ENCODE measurements around the gene WDR20. TPM values are rescaled to one million over a fixed set of nuclear protein-coding genes. Genes with fewer than 3 reads are reported as not detected.

The WDR20 gene
- total RNA-seq, 1 experiment from 2014 or later: 16.9 TPM

- H3K4me1 ChIP-seq (ENCODE audit: low read length): peaks cover 44% of the 10 kb centered on the region
- no peaks in the 10 kb centered on the region for H3K9me3 ChIP-seq (ENCODE audit: low read length)
- H3K27me3 ChIP-seq (ENCODE audit: low read length): peaks cover 2% of the 10 kb centered on the region; the same call in 1 of the 2 replicates
- H3K79me2 ChIP-seq (ENCODE audit: low read length): no peaks in the 10 kb centered on the region
- no peaks in the 10 kb centered on the region for H3K9me2 ChIP-seq (replicated peaks; ENCODE audit: insufficient read depth, low read length)
- H3K36me3 ChIP-seq (ENCODE audit: insufficient read depth, low read length): no peaks in the 10 kb centered on the region
- H3K4me3 ChIP-seq (ENCODE audit: low read length): no peak overlapping the region
- no peak overlapping the region for H3K4me2 ChIP-seq (ENCODE audit: low read depth, low read length, poor library complexity, severe bottlenecking)
- peaks cover 72% of the 10 kb centered on the region for H4K20me1 ChIP-seq (ENCODE audit: insufficient read depth, low read depth, low read length)
- no peak overlapping the region for H3K27ac ChIP-seq (ENCODE audit: low read length)
- H2AFZ ChIP-seq (ENCODE audit: low read length): no peak overlapping the region
- no peak overlapping the region for H3K9ac ChIP-seq (ENCODE audit: low read length)
- no peak for DNase-seq
Observed at GRCh38 chr14:102221026-102221425, 81.3 kb downstream of the WDR20 start.

- Histone ChIP-seq H3K79me2 (ENCODE audit: low read length) (no peaks in the 10 kb centered on the region), H2AFZ (ENCODE audit: low read length) (no peak overlapping the region), H3K4me2 (ENCODE audit: low read depth, low read length, poor library complexity, severe bottlenecking) (no peak overlapping the region), H4K20me1 (ENCODE audit: insufficient read depth, low read depth, low read length) (peaks cover 65% of the 10 kb centered on the region), H3K27ac (ENCODE audit: low read length) (no peak overlapping the region), H3K36me3 (ENCODE audit: insufficient read depth, low read length) (no peaks in the 10 kb centered on the region), H3K9me2 (replicated peaks; ENCODE audit: insufficient read depth, low read length) (no peaks in the 10 kb centered on the region), H3K27me3 (ENCODE audit: low read length) (peaks cover 2% of the 10 kb centered on the region; the same call in 1 of the 2 replicates), H3K9me3 (ENCODE audit: low read length) (no peaks in the 10 kb centered on the region), H3K4me1 (ENCODE audit: low read length) (peaks cover 41% of the 10 kb centered on the region), H3K4me3 (ENCODE audit: low read length) (no peak overlapping the region), H3K9ac (ENCODE audit: low read length) (no peak overlapping the region)
- DNase-seq: no peak
Observed at GRCh38 chr14:102222009-102222575, 82.4 kb downstream of the WDR20 start.

GRCh38 chr14:102222751-102223150 is 83.1 kb downstream of the WDR20 start:
- H3K79me2 ChIP-seq (ENCODE audit: low read length): no peaks in the 10 kb centered on the region
- H3K9me2 ChIP-seq (replicated peaks; ENCODE audit: insufficient read depth, low read length): no peaks in the 10 kb centered on the region
- peaks cover 37% of the 10 kb centered on the region for H3K4me1 ChIP-seq (ENCODE audit: low read length)
- peaks cover 2% of the 10 kb centered on the region; the same call in 1 of the 2 replicates for H3K27me3 ChIP-seq (ENCODE audit: low read length)
- H3K4me3 ChIP-seq (ENCODE audit: low read length): no peak overlapping the region
- no peak overlapping the region for H3K4me2 ChIP-seq (ENCODE audit: low read depth, low read length, poor library complexity, severe bottlenecking)
- DNase-seq: no peak
- no peaks in the 10 kb centered on the region for H3K9me3 ChIP-seq (ENCODE audit: low read length)
- no peak overlapping the region for H3K9ac ChIP-seq (ENCODE audit: low read length)
- H3K27ac ChIP-seq (ENCODE audit: low read length): no peak overlapping the region
- H4K20me1 ChIP-seq (ENCODE audit: insufficient read depth, low read depth, low read length): peaks cover 58% of the 10 kb centered on the region
- H2AFZ ChIP-seq (ENCODE audit: low read length): no peak overlapping the region
- no peaks in the 10 kb centered on the region for H3K36me3 ChIP-seq (ENCODE audit: insufficient read depth, low read length)

GRCh38 chr14:102223682-102224081 is 84.0 kb downstream of the WDR20 start:
- no peak overlapping the region for H3K27ac ChIP-seq (ENCODE audit: low read length)
- H3K79me2 ChIP-seq (ENCODE audit: low read length): no peaks in the 10 kb centered on the region
- H4K20me1 ChIP-seq (ENCODE audit: insufficient read depth, low read depth, low read length): peaks cover 49% of the 10 kb centered on the region
- H3K4me3 ChIP-seq (ENCODE audit: low read length): no peak overlapping the region
- H3K4me2 ChIP-seq (ENCODE audit: low read depth, low read length, poor library complexity, severe bottlenecking): no peak overlapping the region
- H3K27me3 ChIP-seq (ENCODE audit: low read length): peaks cover 2% of the 10 kb centered on the region; the same call in 1 of the 2 replicates
- H2AFZ ChIP-seq (ENCODE audit: low read length): no peak overlapping the region
- H3K36me3 ChIP-seq (ENCODE audit: insufficient read depth, low read length): no peaks in the 10 kb centered on the region
- DNase-seq: no peak
- H3K9me3 ChIP-seq (ENCODE audit: low read length): no peaks in the 10 kb centered on the region
- H3K4me1 ChIP-seq (ENCODE audit: low read length): peaks cover 28% of the 10 kb centered on the region
- no peaks in the 10 kb centered on the region for H3K9me2 ChIP-seq (replicated peaks; ENCODE audit: insufficient read depth, low read length)
- no peak overlapping the region for H3K9ac ChIP-seq (ENCODE audit: low read length)

GRCh38 chr14:102225386-102225785 is 85.7 kb downstream of the WDR20 start:
- Histone ChIP-seq H3K4me3 (ENCODE audit: low read length) (no peak overlapping the region), H3K27me3 (ENCODE audit: low read length) (no peaks in the 10 kb centered on the region; the same call in 1 of the 2 replicates), H3K27ac (ENCODE audit: low read length) (no peak overlapping the region), H3K4me1 (ENCODE audit: low read length) (peaks cover 11% of the 10 kb centered on the region), H3K4me2 (ENCODE audit: low read depth, low read length, poor library complexity, severe bottlenecking) (no peak overlapping the region), H3K9me2 (replicated peaks; ENCODE audit: insufficient read depth, low read length) (no peaks in the 10 kb centered on the region), H3K9ac (ENCODE audit: low read length) (no peak overlapping the region), H3K79me2 (ENCODE audit: low read length) (no peaks in the 10 kb centered on the region), H4K20me1 (ENCODE audit: insufficient read depth, low read depth, low read length) (peaks cover 37% of the 10 kb centered on the region), H3K36me3 (ENCODE audit: insufficient read depth, low read length) (no peaks in the 10 kb centered on the region), H3K9me3 (ENCODE audit: low read length) (no peaks in the 10 kb centered on the region), H2AFZ (ENCODE audit: low read length) (no peak overlapping the region)
- no peak for DNase-seq

- Histone ChIP-seq H3K9ac (ENCODE audit: low read length) (no peak overlapping the region), H3K4me2 (ENCODE audit: low read depth, low read length, poor library complexity, severe bottlenecking) (no peak overlapping the region), H3K79me2 (ENCODE audit: low read length) (no peaks in the 10 kb centered on the region), H3K9me3 (ENCODE audit: low read length) (no peaks in the 10 kb centered on the region), H3K36me3 (ENCODE audit: insufficient read depth, low read length) (no peaks in the 10 kb centered on the region), H3K4me1 (ENCODE audit: low read length) (peaks cover 5% of the 10 kb centered on the region), H4K20me1 (ENCODE audit: insufficient read depth, low read depth, low read length) (peaks cover 34% of the 10 kb centered on the region), H3K27me3 (ENCODE audit: low read length) (no peaks in the 10 kb centered on the region; the same call in 1 of the 2 replicates), H3K9me2 (replicated peaks; ENCODE audit: insufficient read depth, low read length) (no peaks in the 10 kb centered on the region), H3K27ac (ENCODE audit: low read length) (no peak overlapping the region), H3K4me3 (ENCODE audit: low read length) (no peak overlapping the region), H2AFZ (ENCODE audit: low read length) (no peak overlapping the region)
- DNase-seq: no peak
Observed at GRCh38 chr14:102225936-102226335, 86.2 kb downstream of the WDR20 start.

GRCh38 chr14:102226356-102227125 is 86.8 kb downstream of the WDR20 start:
- peaks cover 28% of the 10 kb centered on the region for H4K20me1 ChIP-seq (ENCODE audit: insufficient read depth, low read depth, low read length)
- no peak overlapping the region for H3K27ac ChIP-seq (ENCODE audit: low read length)
- no peaks in the 10 kb centered on the region; the same call in 1 of the 2 replicates for H3K27me3 ChIP-seq (ENCODE audit: low read length)
- no peaks in the 10 kb centered on the region for H3K79me2 ChIP-seq (ENCODE audit: low read length)
- H3K36me3 ChIP-seq (ENCODE audit: insufficient read depth, low read length): no peaks in the 10 kb centered on the region
- H3K9me2 ChIP-seq (replicated peaks; ENCODE audit: insufficient read depth, low read length): no peaks in the 10 kb centered on the region
- H3K4me2 ChIP-seq (ENCODE audit: low read depth, low read length, poor library complexity, severe bottlenecking): peak overlapping the region; percentile 30
- H3K9ac ChIP-seq (ENCODE audit: low read length): no peak overlapping the region
- H2AFZ ChIP-seq (ENCODE audit: low read length): no peak overlapping the region
- no peak overlapping the region for H3K4me3 ChIP-seq (ENCODE audit: low read length)
- peaks cover 4% of the 10 kb centered on the region; the same call in 1 of the 2 replicates for H3K4me1 ChIP-seq (ENCODE audit: low read length)
- no peak for DNase-seq
- no peaks in the 10 kb centered on the region for H3K9me3 ChIP-seq (ENCODE audit: low read length)

- Histone ChIP-seq H3K4me2 (ENCODE audit: low read depth, low read length, poor library complexity, severe bottlenecking) (peak overlapping the region; percentile 30), H3K79me2 (ENCODE audit: low read length) (no peaks in the 10 kb centered on the region), H4K20me1 (ENCODE audit: insufficient read depth, low read depth, low read length) (peaks cover 20% of the 10 kb centered on the region)
Observed at GRCh38 chr14:102227184-102227964, 87.7 kb downstream of the WDR20 start.

More at GRCh38 chr14:102227184-102227964, 87.7 kb downstream of the WDR20 start:
- no peak overlapping the region for H3K27ac ChIP-seq (ENCODE audit: low read length)
- no peaks in the 10 kb centered on the region for H3K36me3 ChIP-seq (ENCODE audit: insufficient read depth, low read length)
- no peaks in the 10 kb centered on the region for H3K27me3 ChIP-seq (ENCODE audit: low read length)
- peaks cover 7% of the 10 kb centered on the region for H3K4me1 ChIP-seq (ENCODE audit: low read length)
- H2AFZ ChIP-seq (ENCODE audit: low read length): no peak overlapping the region
- DNase-seq: peak; percentile 57
- 0 out of 2 replicates have a peak overlapping the region, but pooled peaks have one; percentile 26 for H3K9ac ChIP-seq (ENCODE audit: low read length)
- H3K9me2 ChIP-seq (replicated peaks; ENCODE audit: insufficient read depth, low read length): no peaks in the 10 kb centered on the region
- no peaks in the 10 kb centered on the region for H3K9me3 ChIP-seq (ENCODE audit: low read length)
- H3K4me3 ChIP-seq (ENCODE audit: low read length): peak overlapping the region; percentile 35; the same call in 1 of the 2 replicates

Measured in Karpas-422 (cell line).